NCI-H146 treated with DMSO at 0.1 percent for 48 hours (cell line): ENCODE measurements around the gene KCNK10.

Experiments used
- DNase-seq: peaks from one replicate; lab custom pipeline; 2025; ENCODE audit not compliant: unreplicated experiment; lab: John Stamatoyannopoulos, UW

KCNK10 gene

DNA sequence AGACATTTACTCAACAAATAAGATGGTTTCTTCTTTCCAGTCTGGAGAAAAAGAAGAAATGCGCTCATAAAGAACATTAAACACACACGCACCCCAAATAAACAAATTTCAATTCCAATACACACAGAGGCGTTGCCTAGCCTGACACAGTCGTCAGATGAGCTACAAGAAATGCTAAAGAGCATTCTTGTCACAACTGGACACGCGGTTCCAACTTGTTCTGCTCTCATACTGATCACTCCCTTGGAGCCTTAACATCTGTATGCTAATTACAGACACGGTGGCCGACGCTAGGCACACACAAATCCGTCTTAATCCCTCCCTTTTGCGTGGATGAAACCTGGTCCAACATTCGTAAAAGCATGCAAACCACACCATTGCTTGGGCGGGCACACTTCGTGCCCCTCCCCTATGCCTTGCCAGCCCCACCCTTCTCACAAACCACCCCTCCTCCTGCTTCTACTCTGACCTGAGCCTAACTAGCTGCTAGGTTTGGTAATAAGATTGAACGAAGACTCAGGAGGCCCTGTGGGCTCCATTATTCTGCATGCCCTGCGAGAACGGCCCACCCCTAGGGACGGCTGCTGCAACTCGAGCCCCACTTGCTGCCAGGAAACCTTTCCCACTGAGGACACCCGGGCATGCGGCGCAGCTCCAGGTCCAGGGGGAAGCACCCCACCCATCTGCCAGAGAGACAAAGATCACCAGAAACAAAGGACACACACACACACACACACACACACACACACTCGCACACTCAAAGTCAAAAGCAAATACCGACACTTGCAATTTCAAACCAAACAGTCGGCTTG lies 1.2 kb downstream of the KCNK10 start:
- DNase-seq: no peak

DNA sequence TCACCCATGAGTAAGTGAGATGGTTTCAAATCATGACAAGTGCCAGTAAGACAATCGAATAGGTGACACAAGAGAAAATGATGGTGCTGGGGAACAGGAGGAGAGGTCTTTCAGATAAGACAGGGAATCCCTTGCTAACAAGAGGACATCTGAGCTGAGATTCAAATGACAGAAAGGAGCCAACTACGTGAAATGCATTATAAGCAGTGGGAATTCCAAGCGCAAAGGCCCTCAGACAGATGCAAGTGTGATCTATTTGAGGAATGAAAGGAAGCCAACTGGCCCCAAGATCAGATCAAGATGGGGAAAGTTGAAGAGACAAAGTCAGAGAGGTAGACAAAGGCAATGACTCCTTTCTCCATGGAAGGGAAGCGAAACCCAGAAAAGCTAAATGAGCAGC lies 4.7 kb downstream of the KCNK10 start:
- no peak for DNase-seq

DNA sequence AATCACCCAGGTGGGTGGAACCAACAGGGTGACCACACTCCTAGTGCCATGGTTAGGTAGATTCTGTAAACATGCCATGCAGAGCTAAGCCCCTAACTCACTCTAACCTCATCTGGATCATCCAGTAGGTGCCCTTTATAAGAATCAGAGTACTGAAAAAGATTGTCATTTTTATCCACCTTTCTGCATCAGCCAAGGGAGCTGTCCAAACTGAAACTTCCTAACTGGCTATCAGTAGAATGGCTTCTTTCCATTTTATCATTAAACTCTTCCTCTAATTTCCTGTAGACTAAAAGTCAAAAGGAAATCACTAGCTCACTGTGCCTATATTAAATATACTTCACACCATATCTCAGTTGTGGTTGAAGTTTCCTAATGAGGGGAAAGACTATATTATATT lies 6.5 kb downstream of the KCNK10 start:
- no peak for DNase-seq

DNA sequence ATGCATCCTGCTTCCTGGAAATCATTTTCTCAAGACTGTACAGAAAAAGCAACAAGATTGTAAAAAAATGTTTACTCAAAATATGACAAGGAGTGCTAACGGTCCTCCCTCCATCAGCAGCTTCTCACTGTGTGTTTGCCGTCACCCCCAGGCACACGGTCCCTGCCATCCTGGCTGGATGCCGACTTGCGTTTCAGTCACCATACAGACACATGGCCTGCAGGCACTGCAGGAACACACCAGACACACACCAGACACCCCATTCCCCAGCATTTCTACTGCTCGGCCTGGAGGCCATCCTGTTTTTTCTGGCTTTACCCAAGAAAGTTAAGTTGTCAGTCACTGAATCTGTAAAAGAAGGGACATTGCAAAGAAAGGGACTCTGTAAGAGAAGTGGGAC lies 10.8 kb downstream of the KCNK10 start:
- no peak for DNase-seq

DNA sequence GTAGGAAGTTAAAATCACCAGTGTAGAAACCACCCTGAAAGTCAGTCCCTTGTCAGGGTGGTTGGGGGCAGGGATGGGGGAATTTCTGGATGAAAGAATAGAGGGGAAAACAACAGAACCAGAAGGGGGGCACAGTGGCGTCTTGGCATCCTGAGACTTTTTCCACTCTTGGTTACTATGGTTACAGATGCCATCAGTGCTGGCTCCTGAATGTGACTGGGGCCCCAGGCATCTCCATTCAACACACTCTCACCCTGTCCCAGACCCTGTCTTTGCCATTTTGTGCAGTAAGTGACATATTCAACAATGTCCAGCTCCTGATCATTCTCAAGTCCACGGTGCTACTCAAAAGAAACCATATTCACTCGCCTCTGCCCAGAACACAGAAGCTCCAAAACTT lies 11.3 kb downstream of the KCNK10 start:
- no peak for DNase-seq

DNA sequence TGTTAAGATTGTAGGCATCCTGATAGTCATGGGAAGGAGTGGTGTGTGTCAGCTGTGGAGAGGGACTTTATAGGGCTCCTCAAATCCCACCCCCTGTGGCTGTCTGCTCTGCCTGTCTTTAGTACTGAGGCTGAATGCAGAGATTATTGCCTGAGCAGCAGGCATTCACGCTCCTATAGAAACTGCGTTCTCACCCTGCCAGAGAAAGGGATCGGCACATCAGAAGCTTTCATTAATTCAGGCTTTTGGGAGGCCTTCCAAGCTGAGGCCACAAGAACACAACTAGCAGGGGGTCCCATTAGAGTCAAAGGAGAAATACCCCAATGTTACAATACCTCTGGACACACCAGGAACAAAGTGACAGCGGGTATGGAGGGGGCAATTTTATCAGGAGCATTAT lies 12.6 kb downstream of the KCNK10 start:
- DNase-seq: no peak

DNA sequence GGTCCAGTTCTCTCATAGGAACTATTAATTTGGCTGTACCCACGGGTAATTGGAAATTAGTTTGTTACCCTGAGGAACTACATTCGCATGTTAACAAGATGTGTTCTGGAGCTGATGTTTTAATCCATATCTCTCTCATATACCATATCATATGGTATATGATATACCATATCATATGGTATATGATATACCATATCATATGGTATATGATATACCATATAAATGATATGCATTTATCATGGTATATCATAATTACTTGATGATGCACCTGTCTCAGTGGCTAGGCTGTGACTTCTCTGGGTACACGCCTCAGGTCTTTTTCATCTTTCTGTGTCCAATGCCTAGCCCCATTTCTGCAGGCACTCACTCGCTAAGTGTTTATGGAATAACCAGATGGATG lies 13.0 kb downstream of the KCNK10 start:
- no peak for DNase-seq

DNA sequence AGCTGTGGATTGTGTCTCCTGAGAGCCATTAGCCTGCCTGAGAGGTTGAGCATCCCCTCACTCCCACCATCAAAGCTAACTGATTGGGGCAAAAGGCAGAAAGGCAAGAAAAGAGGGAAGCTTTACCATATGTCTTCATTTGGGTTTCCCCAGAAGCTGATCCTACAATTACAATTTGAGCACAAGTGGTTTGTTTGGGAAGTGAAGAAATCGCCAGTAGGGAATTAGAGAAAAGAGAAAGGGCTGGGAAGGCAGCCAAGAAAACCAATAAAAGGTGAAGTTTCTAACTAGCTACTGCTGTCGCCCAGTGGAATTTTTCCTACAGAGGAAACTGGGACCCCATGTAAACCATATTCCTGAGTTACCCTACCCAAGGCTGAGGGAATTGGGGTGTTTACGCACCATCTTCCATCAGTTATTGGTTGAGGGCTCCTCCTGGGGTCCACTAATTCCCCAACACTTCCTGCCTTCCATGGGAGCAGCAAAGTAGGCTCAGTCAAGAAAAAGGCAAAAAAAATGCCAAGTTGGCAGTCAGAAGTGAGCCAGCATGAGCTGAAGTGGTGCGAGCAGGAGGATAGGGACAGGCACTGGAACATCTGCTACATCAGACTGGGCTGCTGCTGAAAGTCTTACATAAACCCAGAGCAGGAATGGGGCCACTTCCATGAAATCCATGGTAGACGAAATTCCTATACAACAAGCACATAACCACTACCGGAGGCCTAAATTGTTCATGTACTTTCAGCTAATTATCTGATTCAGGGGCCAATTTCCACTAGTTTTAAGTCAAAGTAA lies 17.3 kb downstream of the KCNK10 start:
- DNase-seq: no peak

DNA sequence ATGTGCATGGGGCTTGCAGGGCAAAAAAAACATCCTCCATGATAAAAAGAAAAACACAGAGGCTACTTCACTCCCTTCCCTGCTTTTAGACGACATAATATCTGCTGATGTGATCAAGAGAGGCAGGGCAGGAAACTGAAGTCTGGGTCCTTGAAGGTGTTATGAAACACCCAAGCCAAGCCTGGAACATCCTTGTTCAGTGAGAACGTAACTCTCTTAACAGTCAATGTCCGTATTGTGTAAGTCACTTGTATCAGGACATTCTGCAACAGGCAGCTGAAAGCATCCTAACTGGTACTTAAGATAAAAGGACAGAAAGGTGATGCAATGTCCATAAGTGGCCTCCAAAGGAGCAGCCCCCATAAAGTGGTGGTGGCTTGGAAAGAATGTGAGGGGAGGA lies 20.0 kb downstream of the KCNK10 start:
- no peak for DNase-seq

DNA sequence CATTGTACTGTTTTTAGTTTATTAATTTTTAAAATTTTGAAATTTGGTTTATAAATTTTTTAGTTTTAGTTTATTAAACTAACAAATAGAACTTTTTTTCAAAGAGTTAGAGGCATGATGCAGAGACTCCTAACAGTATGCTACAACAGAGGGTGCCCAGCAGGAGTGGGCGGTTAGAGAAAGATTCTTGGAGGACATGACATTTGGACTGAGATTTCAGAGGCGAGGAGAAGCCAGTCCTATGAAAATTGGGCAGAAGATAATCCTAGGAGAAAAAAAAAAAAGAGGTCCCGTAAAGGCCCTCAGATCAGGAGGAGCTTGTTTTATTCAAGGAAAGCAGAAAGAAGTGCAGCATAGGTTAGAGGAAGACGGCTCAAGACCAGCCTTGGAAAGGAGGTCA lies 21.7 kb downstream of the KCNK10 start:
- DNase-seq: no peak

DNA sequence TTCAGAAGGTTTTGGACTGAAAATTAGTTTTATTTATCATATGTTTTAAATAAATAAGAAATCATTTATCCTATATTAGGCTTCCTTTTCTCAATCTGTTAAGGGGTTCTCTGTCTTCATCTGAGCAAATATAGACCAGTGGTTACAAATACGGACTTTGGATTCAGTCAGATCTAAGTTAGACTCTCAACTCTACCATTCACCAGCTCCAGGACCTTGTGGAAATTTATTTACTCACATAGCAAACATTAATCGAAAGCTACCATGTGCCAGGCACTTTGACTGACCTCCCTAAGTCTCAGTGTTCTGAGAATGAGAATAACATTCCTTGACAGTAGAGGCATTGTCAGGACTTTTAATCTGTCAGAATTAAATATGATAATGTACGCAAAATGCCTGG lies 22.3 kb downstream of the KCNK10 start:
- DNase-seq: no peak

DNA sequence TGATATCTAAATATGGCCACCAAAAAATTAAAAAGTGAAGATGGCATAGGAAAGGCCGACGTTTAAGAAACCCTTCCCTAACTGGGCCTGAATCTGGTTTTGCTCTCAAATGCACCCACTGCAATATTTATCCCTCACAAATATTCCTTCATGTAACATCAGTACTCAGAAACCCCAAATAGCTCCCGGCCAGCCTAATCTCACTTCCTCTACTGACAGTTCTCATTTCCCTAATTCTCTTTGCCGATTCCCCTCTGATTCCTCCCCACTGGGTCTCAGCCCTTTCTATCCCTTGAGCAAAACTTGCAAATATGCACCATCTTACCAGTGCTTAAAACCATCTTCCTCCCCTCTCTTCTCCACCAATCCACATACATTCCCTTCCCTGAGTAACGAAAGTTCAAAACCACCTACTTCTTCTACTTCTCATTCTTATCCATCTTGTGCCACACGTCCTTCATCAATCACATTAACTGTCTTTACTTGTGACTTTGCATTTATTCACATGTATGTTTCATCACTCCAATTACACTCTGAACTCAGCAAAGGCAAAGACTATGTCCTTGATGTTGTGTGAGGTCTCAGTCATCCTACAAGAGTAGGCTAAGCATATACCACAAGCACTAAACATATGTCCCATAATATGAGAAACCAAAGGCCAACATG lies 23.1 kb downstream of the KCNK10 start:
- no peak for DNase-seq

DNA sequence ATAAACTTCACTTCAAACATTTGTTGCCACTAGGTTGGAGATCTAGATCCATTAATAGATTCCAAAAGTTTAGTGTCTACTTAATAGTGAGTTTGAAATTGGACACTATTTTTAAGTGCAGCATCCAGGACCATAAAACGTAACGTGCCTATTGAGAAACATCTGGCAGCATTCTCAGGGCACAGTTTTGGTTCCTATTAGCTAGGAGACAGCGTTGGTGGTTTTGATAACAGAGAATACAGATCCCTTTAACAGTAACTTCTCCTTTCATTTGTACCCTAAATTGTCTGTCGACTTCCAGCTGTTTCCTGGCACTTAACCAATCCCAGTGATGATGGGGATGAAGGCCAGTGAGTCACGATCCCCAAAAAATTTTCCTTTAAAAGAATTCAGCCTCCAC lies 25.8 kb downstream of the KCNK10 start:
- no peak for DNase-seq

DNA sequence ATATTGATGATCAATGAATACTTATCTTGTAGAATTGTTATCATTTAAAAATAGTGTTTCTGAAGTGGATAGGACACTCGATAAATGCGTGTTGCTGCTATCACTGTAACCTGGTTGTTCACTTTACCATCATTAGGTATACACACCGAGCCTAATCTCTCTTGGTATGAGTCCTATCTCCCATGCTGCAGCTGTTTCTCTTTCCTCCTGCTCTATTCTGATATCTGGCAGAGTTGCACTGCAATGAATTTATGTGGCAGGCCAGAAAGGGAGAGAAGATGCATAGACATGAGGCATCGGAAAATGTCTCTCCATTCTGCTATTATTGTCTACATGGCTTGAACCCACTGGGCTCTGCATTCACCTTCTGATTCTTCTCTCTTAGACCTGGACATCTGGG lies 26.7 kb downstream of the KCNK10 start:
- no peak for DNase-seq

DNA sequence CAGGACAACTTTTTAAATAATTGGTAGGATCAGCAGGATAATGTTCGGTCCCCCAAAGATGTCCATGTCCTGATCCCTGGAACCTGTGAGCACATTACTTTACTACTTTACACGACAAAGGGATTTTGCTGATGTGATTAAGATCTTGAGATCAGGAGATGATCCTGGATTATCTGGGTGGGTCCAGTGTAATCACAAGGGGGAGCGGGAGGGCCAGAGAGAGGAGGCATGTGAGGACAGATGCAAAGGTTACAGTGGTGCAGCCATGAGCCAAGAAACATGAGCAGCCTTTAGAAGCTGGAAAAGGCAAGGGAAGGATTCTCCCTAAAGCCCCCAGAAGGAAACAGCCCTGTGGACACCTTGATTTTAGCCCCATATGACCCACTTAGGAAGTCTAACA lies 33.1 kb downstream of the KCNK10 start:
- no peak for DNase-seq

DNA sequence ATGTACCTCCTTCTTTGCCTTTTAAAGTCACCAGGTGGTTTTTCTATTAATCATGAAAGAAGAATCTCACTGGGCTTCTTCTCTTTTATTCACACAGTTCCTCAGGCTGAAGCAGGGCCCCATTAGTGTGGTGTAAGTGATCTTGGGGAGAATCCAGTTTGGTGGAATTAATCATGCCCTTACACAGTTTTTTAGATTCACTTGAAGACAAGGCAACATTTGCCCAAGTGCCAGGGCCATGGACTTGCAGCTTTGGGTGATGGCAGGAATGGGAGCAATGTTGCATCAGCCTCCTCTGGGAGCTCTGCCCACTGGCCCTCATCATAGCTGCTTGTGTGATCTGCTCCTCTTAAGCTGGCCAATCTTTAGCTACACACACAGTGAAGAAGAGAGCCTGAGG lies 33.8 kb downstream of the KCNK10 start:
- no peak for DNase-seq

DNA sequence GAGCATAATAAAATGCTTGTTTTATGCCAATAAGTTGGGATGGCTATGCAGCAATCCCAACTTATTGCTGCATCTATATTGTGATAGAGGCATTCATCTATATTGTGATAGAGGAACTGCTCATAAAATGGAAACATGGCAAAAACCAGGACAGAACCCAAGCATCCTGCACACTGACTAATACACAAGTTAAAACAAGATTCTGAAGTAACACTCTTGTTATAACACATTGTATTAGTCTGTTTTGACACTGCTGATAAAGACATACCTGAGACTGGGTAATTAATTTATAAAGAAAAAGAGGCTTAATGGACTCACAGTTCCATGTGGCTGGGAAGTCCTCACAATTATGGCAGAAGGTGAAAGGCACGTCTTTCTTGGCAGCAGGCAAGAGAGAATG lies 36.8 kb downstream of the KCNK10 start:
- no peak for DNase-seq

DNA sequence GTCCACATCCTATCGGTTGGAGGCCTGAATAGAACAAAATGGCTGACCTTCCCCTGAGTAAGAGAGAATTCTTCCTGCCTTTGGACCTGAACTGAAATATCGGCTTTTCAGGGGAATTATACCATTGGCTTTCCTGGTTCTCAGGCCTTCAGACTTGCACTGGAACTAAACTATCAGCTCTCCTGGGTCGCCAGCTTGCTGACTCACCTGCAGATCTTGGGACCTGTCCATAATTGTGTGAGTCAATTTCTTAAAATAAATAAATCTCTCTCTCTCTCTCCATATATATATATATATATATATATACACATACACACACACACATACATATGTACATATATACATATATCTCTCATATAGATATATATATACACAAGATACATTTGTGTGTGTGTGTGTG lies 41.6 kb downstream of the KCNK10 start:
- no peak for DNase-seq

DNA sequence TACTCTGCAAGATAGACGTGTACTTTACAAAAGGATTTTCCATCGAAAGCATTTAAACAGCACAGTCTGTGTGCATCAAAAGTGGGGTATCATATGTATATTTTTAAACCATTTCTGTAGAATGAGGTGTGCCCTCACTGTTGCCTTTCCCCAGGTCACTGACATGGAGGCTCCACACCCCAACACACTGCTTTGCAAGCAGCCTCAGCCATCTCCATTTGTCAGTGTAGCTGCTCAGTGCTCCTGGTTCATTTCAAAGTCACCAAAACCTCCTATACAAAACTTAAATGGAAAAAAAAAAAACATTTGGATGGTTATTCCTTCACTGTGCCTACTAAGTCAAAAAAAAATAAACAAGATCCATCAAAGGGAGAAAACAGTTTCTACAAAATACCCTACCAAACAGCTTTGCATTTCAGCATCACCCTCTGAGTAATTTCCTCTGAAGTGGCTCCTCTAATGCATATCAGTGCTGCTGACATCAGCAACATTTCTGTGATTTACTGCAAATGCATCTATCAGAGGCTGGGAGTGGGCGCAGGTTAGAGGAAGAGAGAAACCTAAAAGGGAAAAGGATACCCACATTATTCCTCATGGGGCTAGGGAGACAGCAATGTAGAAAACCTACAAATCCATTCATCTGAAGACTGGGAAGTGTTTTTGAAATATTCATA lies 46.0 kb downstream of the KCNK10 start:
- no peak for DNase-seq

DNA sequence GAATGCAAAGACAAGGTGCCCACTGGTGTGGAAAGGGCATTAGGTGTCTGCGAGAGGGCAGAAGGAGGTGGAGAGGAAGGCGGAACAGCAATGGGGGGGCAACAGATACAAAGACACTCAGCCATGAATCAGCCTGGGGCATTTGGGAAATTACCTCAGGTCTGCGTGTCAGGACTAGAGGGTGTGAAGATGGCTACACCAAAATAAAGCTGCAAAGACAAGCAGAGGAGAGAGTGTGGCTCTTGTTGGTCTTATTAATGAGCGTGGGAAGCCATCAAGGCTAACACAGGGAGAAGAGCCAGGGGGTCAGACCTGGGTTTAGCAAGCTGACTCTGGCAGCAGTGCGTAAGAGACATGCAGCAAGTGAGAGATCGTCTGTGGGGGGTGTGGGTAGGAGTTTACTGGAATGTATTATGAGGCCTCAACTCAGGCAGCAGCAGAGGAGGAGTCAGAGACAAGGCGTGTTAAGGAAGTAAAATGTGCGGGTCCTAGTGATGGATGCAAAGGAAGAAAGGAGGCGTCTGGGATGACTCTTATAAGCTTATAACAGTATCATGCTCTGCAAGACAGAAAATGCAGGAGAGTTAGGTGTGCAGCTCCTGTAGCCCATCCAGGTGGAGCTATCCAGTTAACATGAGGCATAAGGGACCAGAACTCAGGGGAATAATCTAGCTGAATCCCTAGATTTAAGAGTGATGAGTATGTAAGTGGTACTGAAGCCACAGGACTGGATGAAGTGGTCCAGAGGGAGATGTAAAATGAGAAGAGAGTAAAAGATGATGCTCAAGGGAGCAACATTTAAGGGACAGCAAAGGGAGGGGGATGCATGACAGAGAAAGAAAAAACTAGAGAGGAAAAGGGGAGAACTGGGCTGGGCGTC lies 50.4 kb downstream of the KCNK10 start:
- no peak for DNase-seq

DNA sequence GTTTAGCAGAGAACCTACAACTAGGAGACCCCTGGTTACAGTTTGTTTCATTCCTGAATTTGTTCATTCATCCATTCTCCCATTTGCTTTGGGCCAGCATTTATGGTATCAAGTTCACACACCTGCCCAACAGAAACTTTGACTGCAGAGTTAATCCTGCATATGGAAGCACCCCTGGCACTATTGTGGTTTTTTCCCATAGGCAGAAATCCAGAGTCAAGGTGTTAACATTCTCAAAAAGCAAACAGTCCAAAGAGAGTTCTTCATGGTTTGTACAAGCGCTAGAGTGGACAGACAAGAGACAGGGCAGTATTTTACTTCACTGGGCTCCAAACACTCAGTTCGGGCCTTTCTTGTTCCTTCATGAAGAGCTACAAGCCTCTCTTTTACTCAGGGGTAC lies 51.9 kb downstream of the KCNK10 start:
- no peak for DNase-seq
